HG03565 (cell line): ENCODE results near the gene ZNF212.

ENCODE experiments used
- ATAC-seq: cut with Tn5 transposase; IDR thresholded peaks from one replicate; pipeline ENCODE4 v1.9.1; 2021; ENCODE audit warnings: mild to moderate bottlenecking, moderate library complexity; ENCODE audit not compliant: unreplicated experiment

The ZNF212 gene

GRCh38 chr7:149304006-149304405 lies 64.6 kb downstream of the ZNF212 start:
- ATAC-seq = no peak
